ENCODE data around the gene TXNDC17. TPM values are rescaled to one million over a fixed set of nuclear protein-coding genes. Genes with fewer than 3 reads are reported as not detected.

Gene TXNDC17
- total and polyA plus RNA-seq, 2 of the 13 experiments (the other 11 are each of a cell fraction or from before 2014, with no cell fraction given) = 188 to 266 TPM

GRCh38 chr17:6651354-6651918, 10.6 kb downstream of the TXNDC17 start, which contains the start of the genes C17orf100 and MED31 (continued):
- TF ChIP-seq XBP1 (CRISPR knock-in tag; IDR thresholded peaks at IDR 0.05) (peak; percentile 53), MXI1 (IDR thresholded peaks at IDR 0.05; ENCODE audit: borderline replicate concordance, low read depth, low read length) (peak; percentile 91; the same call in 1 of the 3 replicates), KMT2A (CRISPR knock-in tag; IDR thresholded peaks at IDR 0.05) (peak; percentile 45; the same call in 1 of the 2 replicates), KLF15 (CRISPR knock-in tag; IDR thresholded peaks at IDR 0.05; ENCODE audit: borderline replicate concordance) (no peak), KDM1A (CRISPR knock-in tag; IDR thresholded peaks at IDR 0.05) (no peak), SIN3A (IDR thresholded peaks at IDR 0.05; ENCODE audit: borderline replicate concordance, low read depth, low read length) (peak; percentile 94; the same call in 1 of the 2 replicates), ATF1 (CRISPR knock-in tag; IDR thresholded peaks at IDR 0.05) (0 out of 2 replicates have a peak, but pooled peaks have one; percentile 57), ZNF329 (CRISPR knock-in tag; IDR thresholded peaks at IDR 0.05; ENCODE audit: low read depth) (peak; percentile 69; the same call in 1 of the 2 replicates), ZNF775 (CRISPR knock-in tag; IDR thresholded peaks at IDR 0.05; ENCODE audit: borderline replicate concordance) (no peak), ZNF670 (CRISPR knock-in tag; IDR thresholded peaks at IDR 0.05; ENCODE audit: borderline replicate concordance) (0 out of 2 replicates have a peak, but pooled peaks have one; percentile 21), HNRNPL (IDR thresholded peaks at IDR 0.05; ENCODE audit: low read depth, low read length) (0 out of 2 replicates have a peak, but pooled peaks have one; percentile 17), PRDM4 (CRISPR knock-in tag; IDR thresholded peaks at IDR 0.05; ENCODE audit: borderline replicate concordance) (0 out of 2 replicates have a peak, but pooled peaks have one; percentile 5), ASH2L (IDR thresholded peaks at IDR 0.05; ENCODE audit: insufficient read length, low read depth, low read length) (peak; percentile 60), FIP1L1 (IDR thresholded peaks at IDR 0.05; ENCODE audit: borderline replicate concordance, insufficient read depth, low read depth, low read length) (peak; percentile 37; the same call in 1 of the 2 replicates), NRL (CRISPR knock-in tag; IDR thresholded peaks at IDR 0.05; ENCODE audit: borderline replicate concordance) (no peak), ZSCAN25 (CRISPR knock-in tag; IDR thresholded peaks at IDR 0.05) (0 out of 2 replicates have a peak, but pooled peaks have one; percentile 8), ELF4 (CRISPR knock-in tag; IDR thresholded peaks at IDR 0.05; ENCODE audit: borderline replicate concordance) (peak; percentile 88; the same call in 1 of the 2 replicates), ZNF720 (CRISPR knock-in tag; IDR thresholded peaks at IDR 0.05) (no peak), ZFP36L2 (CRISPR knock-in tag; IDR thresholded peaks at IDR 0.05) (no peak), CENPT (CRISPR knock-in tag; IDR thresholded peaks at IDR 0.05; ENCODE audit: low read depth) (no peak)
- TF ChIP-seq, protein P1, sequence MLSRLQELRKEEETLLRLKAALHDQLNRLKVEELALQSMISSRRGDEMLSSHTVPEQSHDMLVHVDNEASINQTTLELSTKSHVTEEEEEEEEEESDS (CRISPR knock-in tag; IDR thresholded peaks at IDR 0.05; ENCODE audit: borderline replicate concordance) = 0 out of 2 replicates have a peak, but pooled peaks have one; percentile 44
- TF ChIP-seq, protein P2, sequence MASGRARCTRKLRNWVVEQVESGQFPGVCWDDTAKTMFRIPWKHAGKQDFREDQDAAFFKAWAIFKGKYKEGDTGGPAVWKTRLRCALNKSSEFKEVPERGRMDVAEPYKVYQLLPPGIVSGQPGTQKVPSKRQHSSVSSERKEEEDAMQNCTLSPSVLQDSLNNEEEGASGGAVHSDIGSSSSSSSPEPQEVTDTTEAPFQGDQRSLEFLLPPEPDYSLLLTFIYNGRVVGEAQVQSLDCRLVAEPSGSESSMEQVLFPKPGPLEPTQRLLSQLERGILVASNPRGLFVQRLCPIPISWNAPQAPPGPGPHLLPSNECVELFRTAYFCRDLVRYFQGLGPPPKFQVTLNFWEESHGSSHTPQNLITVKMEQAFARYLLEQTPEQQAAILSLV (CRISPR knock-in tag; IDR thresholded peaks at IDR 0.05; ENCODE audit: borderline replicate concordance) = no peak
- TF ChIP-seq, protein P3, sequence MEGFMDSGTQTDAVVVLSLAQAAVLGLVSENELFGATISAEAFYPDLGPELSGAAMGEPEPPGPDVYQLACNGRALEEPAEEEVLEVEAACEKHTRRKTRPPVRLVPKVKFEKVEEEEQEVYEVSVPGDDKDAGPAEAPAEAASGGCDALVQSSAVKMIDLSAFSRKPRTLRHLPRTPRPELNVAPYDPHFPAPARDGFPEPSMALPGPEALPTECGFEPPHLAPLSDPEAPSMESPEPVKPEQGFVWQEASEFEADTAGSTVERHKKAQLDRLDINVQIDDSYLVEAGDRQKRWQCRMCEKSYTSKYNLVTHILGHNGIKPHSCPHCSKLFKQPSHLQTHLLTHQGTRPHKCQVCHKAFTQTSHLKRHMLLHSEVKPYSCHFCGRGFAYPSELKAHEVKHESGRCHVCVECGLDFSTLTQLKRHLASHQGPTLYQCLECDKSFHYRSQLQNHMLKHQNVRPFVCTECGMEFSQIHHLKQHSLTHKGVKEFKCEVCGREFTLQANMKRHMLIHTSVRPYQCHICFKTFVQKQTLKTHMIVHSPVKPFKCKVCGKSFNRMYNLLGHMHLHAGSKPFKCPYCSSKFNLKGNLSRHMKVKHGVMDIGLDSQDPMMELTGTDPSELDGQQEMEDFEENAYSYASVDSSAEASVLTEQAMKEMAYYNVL (CRISPR knock-in tag; IDR thresholded peaks at IDR 0.05; ENCODE audit: borderline replicate concordance) = no peak

Data from HepG2 (cell line).